SK-N-MC (cell line): Measurements from ENCODE around the gene SMYD3.

ENCODE experiments used
- EZH2 ChIP-seq: fragments of 200-600 bp; sonication (generic); IDR thresholded peaks from one replicate; pipeline ENCODE4 v1.6.1; 2017; ENCODE audit warnings: antibody characterized with exemption
- FOXP2 ChIP-seq: optimal IDR thresholded peaks from 2 replicates; pipeline ENCODE3; 2011; ENCODE audit warnings: mild to moderate bottlenecking, moderate library complexity; ENCODE audit not compliant: insufficient read depth; ENCODE audit errors: extremely low read length, control extremely low read depth
- POLR2AphosphoS5 ChIP-seq: IDR thresholded peaks from 2 replicates; pipeline ENCODE4 v1.6.1; 2012; ENCODE audit warnings: mild to moderate bottlenecking, low read depth, low read length, borderline replicate concordance

- TF ChIP-seq EZH2, result no peak
- no peak for TF ChIP-seq FOXP2
- no peak for TF ChIP-seq POLR2AphosphoS5
These were observed 29.4 kb downstream of the SMYD3 start for GRCh38 chr1:246477634-246478033.
